ENCODE data around the gene PVALB. TPM values are rescaled to one million over a fixed set of nuclear protein-coding genes. Genes with fewer than 3 reads are reported as not detected.

The PVALB gene
- polyA plus RNA-seq = 21,664 and 27,916 TPM in 2 replicates

GRCh38 chr22:36816636-36817524 is at the start of gene PVALB:
PVALB (minus strand) TSS chr22:36817035; CDS start chr22:36817005, 30 bp downstream.

GRCh38 chr22:36860821-36861659 is 44.2 kb upstream of the PVALB start, which contains the start of gene NCF4:
NCF4 (plus strand) TSS chr22:36861006; CDS start chr22:36861172, 166 bp downstream.

GRCh38 chr22:36775964-36776669 is 40.7 kb downstream of the PVALB start, which contains the start of gene IFT27:
IFT27 (minus strand) TSS chr22:36776119; CDS start chr22:36775707, 412 bp downstream.

Other genes starting within 250 kb of the PVALB start
- gene CACNG2, start 113.3 kb downstream of the PVALB start, polyA plus RNA-seq = 9.2 and 17.6 TPM in 2 replicates
- gene IFT27, start 40.9 kb downstream of the PVALB start, polyA plus RNA-seq = 48.3 and 68.6 TPM in 2 replicates
- 1.2 TPM in 1 of 2 replicates, not detected in the other for gene NCF4, start 44.0 kb upstream of the PVALB start, polyA plus RNA-seq
- gene CSF2RB, start 96.6 kb upstream of the PVALB start, polyA plus RNA-seq = not detected in 2 replicates
- 5.8 and 9.8 TPM in 2 replicates for gene TST, start 202.4 kb upstream of the PVALB start, polyA plus RNA-seq
- gene MPST, start 202.7 kb upstream of the PVALB start, polyA plus RNA-seq = 0.19 and 3.0 TPM in 2 replicates
- gene KCTD17, start 234.7 kb upstream of the PVALB start, polyA plus RNA-seq = 0.99 and 4.5 TPM in 2 replicates

Data from Purkinje cell (primary cell).